ENCODE measurements around the gene ITGAL.

ITGAL gene

GRCh38 chr16:30565526-30565925 is 93.0 kb downstream of the ITGAL start:
- in situ Hi-C loops (cut with MboI; ENCODE audit: low sequenced_read_pairs) = no loop called here

- in situ Hi-C loops (cut with MboI; ENCODE audit: low sequenced_read_pairs) = no loop called here
Measured at GRCh38 chr16:30565984-30566383, 93.4 kb downstream of the ITGAL start.

GRCh38 chr16:30566531-30566930 is 94.0 kb downstream of the ITGAL start:
- in situ Hi-C loops (cut with MboI; ENCODE audit: low sequenced_read_pairs) = no loop called here

- in situ Hi-C loops (cut with MboI; ENCODE audit: low sequenced_read_pairs) = no loop called here
Measured at GRCh38 chr16:30567160-30567990, 94.8 kb downstream of the ITGAL start.

GRCh38 chr16:30567991-30568638 is 95.6 kb downstream of the ITGAL start:
- in situ Hi-C loops (cut with MboI; ENCODE audit: low sequenced_read_pairs) = no loop called here

- in situ Hi-C loops (cut with MboI; ENCODE audit: low sequenced_read_pairs) = no loop called here
Measured at GRCh38 chr16:30569281-30569680, 96.7 kb downstream of the ITGAL start.

- in situ Hi-C loops (cut with MboI; ENCODE audit: low sequenced_read_pairs) = no loop called here
Measured at GRCh38 chr16:30569746-30570635, 97.4 kb downstream of the ITGAL start.

- in situ Hi-C loops (cut with MboI; ENCODE audit: low sequenced_read_pairs) = no loop called here
Measured at GRCh38 chr16:30570636-30571444, 98.3 kb downstream of the ITGAL start.

- in situ Hi-C loops (cut with MboI; ENCODE audit: low sequenced_read_pairs) = no loop called here
Measured at GRCh38 chr16:30571445-30572322, 99.1 kb downstream of the ITGAL start, which contains the start of gene ZNF688. TSS of gene ZNF688 (minus strand) at chr16:30571714. CDS start at chr16:30571629, 85 bp downstream.
